DOHH2 (cell line): ENCODE results near the gene HAX1.
"Not testable (repeated sequence)": the region's sequence is repeated elsewhere in the genome, so short reads cannot be mapped to it uniquely, and the experiment has no call there.

Experiments
- EZH2phosphoT487 ChIP-seq: fragments of 200-600 bp; sonication (generic); IDR thresholded peaks from 2 replicates; pipeline ENCODE4 v1.6.1; 2017; ENCODE audit warnings: borderline replicate concordance, mild to moderate bottlenecking, antibody characterized with exemption, low read length, moderate library complexity, mixed read lengths
- TF ChIP-seq, protein P1 (sequence below): fragments of 200-600 bp; sonication (generic); IDR thresholded peaks from one replicate; pipeline ENCODE4 v1.5.1; 2014; ENCODE audit warnings: antibody characterized with exemption, mild to moderate bottlenecking, low read depth, low read length; ENCODE audit not compliant: poor library complexity, severe bottlenecking

DNA sequence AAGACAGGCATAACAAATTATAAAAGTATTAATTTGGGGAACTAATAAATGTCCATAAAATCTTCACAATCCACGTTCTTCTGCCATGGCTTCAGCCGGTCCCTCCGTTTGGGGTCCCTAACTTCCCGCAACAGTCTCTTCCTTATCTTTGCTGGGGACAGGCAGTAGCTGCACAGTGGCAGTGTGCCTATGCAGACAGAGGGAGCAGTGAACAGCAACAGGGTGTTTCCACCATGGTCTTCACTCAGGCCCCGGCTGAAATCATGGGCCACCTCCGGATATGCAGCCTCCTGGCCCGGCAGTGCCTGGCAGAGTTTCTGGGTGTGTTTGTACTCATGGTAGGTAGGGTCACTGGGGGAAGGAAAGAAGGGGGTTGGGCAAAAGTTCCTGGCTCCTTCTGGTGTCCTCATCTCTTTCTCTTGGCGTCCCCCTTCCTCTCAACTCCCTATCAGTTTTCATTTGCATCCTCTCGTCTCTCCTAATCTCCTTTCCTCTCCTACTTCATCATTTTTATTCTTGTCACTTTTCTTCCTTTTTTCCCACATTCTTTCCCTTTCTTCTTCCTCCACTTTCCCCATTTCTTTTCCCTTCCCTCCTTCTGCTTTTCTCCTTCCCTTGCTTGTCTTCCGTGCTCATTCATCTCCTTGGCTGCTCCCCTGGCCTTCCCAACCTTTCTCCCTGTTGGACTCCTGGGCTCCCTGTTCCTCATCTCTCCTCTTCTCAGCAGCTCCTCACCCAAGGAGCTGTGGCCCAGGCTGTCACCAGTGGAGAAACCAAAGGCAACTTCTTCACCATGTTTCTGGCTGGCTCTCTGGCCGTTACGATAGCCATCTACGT lies 40.0 kb downstream of the HAX1 start:
- TF ChIP-seq, protein P1, sequence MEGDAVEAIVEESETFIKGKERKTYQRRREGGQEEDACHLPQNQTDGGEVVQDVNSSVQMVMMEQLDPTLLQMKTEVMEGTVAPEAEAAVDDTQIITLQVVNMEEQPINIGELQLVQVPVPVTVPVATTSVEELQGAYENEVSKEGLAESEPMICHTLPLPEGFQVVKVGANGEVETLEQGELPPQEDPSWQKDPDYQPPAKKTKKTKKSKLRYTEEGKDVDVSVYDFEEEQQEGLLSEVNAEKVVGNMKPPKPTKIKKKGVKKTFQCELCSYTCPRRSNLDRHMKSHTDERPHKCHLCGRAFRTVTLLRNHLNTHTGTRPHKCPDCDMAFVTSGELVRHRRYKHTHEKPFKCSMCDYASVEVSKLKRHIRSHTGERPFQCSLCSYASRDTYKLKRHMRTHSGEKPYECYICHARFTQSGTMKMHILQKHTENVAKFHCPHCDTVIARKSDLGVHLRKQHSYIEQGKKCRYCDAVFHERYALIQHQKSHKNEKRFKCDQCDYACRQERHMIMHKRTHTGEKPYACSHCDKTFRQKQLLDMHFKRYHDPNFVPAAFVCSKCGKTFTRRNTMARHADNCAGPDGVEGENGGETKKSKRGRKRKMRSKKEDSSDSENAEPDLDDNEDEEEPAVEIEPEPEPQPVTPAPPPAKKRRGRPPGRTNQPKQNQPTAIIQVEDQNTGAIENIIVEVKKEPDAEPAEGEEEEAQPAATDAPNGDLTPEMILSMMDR: not testable (repeated sequence)
- not testable (repeated sequence) for TF ChIP-seq EZH2phosphoT487
